A549 treated with AZD2906 at 1 μM for 4 hours (cell line): ENCODE results near the gene SEMA3G. TPM values are rescaled to one million over a fixed set of nuclear protein-coding genes. Genes with fewer than 3 reads are reported as not detected.

Source experiments
- total RNA-seq: library from RNA; stranded (reverse); fragments of 200-300 nt; extraction: Qiagen RNA extraction; gene quantifications from 5 replicates; pipeline ENCODE4 v1.2.3, GENCODE V29; 2022

Gene SEMA3G
- total RNA-seq = 0.06 to 0.21 TPM (median 0.07 TPM) in 5 replicates

DNA sequence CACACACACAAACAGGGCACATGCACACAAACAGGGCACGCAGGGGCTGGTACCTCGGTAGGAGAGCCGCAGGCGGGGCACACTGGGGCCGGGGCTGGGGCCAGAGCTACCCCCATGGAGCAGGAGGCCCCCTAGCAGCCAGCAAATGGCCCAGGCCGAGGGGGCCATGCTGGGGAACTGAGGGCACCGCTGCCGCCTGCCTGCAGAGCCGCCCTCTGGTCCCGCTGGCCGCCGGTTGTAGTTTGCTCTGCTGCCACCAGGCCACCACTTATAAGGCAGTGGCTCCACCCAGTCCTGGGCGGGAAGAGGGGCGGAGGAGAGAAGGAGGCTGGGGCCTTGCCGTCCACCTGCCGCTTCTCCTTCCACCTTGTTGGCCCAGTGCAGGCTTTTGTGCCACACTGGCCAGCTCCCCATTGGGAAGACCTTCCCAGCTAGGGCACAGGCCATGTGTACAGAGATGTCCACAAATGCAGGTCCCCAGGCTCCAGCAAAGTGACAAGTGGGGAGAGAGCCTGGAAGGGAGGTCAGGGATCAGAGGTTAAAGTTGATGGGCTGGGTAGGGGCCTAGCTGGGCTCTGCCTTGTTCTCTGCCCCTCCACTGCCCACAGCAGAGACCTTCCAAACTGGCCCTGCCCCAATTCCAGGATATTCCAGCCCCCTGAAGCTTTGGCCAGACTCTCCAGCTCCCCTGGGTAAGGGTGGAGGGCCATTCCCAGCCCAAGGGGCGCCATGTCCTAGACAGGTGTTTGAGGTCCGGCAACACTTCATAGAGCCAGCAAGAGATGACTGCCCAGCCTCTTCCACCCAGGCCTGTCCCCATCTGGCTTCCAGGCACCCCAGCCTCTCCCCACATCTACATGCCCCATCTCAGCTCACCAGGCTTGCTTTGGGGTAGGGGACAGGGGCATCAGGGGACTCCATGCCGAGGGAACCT is at the start of gene SEMA3G:
Gene SEMA3G (minus strand): TSS at position 244 of the 934 bp plus-strand sequence. CDS start 76 bp downstream, at position 168.

DNA sequence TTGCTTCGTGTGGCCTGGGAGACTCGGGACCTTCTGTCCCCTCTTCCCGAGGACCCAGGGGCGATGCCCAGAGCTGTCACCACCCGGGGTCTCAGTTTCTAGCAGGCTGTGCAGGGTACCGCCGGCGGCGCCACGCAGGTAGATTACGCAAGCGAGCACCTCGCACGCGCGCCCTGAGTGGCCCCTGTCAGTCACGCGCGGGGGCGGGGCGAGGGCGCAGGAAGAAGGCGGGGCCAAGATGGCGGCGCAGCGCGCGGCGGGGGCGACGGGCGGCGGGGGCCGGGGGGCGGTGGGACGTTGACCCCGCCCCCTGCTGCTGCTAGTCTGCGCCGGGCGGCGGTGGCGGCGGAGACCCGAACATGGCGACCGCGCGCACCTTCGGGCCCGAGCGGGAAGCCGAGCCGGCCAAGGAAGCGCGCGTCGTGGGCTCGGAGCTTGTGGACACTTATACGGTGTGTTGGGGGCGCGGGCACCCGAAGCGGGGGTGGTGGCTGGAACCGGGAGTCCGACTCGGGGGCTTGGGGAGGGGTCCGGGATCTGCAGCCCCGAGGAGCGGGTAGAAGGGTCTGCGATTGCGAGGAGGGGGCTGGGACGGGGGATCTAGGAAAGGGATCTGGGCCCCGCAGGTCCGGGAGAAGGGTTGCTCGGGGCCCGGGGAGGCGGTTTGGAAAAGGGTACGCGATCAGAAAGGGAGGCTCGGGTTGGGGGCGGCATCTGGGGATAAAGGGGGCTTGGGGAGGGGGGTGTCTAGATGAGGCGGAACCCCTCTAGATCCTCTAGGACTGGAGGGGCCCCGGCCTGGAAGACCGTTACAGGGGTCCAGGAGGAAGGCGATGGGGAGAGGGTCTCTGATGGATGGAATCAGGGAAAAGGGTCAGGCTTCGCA is 10.6 kb upstream of the SEMA3G start, which contains the start of gene NISCH:
Gene NISCH (plus strand): TSS at position 322 of the 886 bp plus-strand sequence. CDS start 38 bp downstream, at position 360.

DNA sequence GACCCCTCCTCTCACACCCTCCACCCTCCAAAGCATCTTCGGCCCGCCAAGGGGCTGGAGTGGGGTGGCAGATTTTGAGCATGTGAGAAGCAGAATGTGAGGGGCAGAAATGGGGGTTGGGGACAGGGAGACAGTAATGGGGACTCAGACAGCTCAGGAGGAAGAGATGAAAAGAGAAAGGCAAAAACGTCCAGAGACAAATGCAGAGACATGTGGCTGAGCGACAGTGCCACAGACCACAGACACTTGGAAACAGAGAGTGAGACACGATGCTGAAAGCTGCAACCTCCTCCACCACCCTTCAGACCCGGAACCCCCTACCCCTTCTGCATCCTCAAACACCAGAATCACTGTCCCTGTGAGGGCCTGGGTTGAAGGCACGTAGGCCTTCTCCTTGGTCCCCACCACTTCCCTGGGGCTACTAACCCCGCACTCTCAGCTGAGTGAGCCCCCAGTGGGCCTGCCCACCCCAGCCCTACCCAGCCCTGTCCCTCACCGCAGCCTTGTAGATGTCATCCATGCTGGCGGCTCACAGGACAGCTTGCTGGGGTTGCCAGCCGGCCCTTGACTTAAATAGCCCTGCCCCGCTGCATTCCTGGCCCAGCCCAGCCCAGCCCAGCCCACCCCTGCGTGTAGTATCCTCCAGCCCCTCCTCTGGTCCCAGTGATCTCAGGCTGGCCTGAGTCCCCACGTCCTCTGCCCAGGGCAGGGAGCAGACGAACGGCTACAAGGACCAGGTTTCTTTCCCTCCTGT is 8.8 kb upstream of the SEMA3G start, which contains the start of gene TNNC1:
Gene TNNC1 (minus strand): TSS at position 546 of the 754 bp plus-strand sequence. CDS start 26 bp downstream, at position 520.

Other genes with a start within 250 kb of the SEMA3G start
- 43.1 to 47.9 TPM (median 46.6 TPM) in 5 replicates for gene ALAS1, start 246.9 kb downstream of the SEMA3G start, total RNA-seq
- 0.03 to 0.05 TPM (median 0.04 TPM) in 3 of 5 replicates, not detected in the others for gene TLR9, start 219.5 kb downstream of the SEMA3G start, total RNA-seq
- 63.1 to 70.9 TPM (median 65.7 TPM) in 5 replicates for gene TWF2, start 205.9 kb downstream of the SEMA3G start, total RNA-seq
- 3.8 to 5.7 TPM (median 4.9 TPM) in 5 replicates for gene PPM1M, start 199.3 kb downstream of the SEMA3G start, total RNA-seq
- 47.3 to 50.5 TPM (median 50.3 TPM) in 5 replicates for gene WDR82, start 166.5 kb downstream of the SEMA3G start, total RNA-seq
- gene GLYCTK, start 157.3 kb downstream of the SEMA3G start, total RNA-seq = 2.5 to 4.4 TPM (median 4.0 TPM) in 5 replicates
- gene DNAH1, start 128.8 kb downstream of the SEMA3G start, total RNA-seq = 0.64 to 1.2 TPM (median 0.90 TPM) in 5 replicates
- 28.8 to 39.3 TPM (median 37.2 TPM) in 5 replicates for gene BAP1, start 35.1 kb downstream of the SEMA3G start, total RNA-seq
- 2.3 to 2.9 TPM (median 2.7 TPM) in 5 replicates for gene PHF7, start 34.4 kb downstream of the SEMA3G start, total RNA-seq
- 0.86 to 1.4 TPM (median 1.1 TPM) in 5 replicates for gene TNNC1, start 8.9 kb upstream of the SEMA3G start, total RNA-seq
- gene NISCH, start 10.5 kb upstream of the SEMA3G start, total RNA-seq = 10.2 to 15.5 TPM (median 12.8 TPM) in 5 replicates
- gene STAB1, start 50.2 kb upstream of the SEMA3G start, total RNA-seq = 0.07 to 0.18 TPM (median 0.16 TPM) in 5 replicates
- gene NT5DC2, start 88.8 kb upstream of the SEMA3G start, total RNA-seq = 74.7 to 108 TPM (median 98.9 TPM) in 5 replicates
- gene UQCC5, start 91.5 kb upstream of the SEMA3G start, total RNA-seq = 50.5 to 63.3 TPM (median 59.7 TPM) in 5 replicates
- 11.4 to 15.4 TPM (median 13.3 TPM) in 5 replicates for gene PBRM1, start 240.8 kb upstream of the SEMA3G start, total RNA-seq
- 79.2 to 147 TPM (median 84.1 TPM) in 5 replicates for gene GNL3, start 240.9 kb upstream of the SEMA3G start, total RNA-seq